ENCODE data around the gene COL17A1.
A peak's percentile ranks its signal among the peaks of the same experiment; 100 is the strongest.

The COL17A1 gene

GRCh38 chr10:104029521-104029860 lies 56.2 kb downstream of the COL17A1 start:
- no peak for DNase-seq

DNA sequence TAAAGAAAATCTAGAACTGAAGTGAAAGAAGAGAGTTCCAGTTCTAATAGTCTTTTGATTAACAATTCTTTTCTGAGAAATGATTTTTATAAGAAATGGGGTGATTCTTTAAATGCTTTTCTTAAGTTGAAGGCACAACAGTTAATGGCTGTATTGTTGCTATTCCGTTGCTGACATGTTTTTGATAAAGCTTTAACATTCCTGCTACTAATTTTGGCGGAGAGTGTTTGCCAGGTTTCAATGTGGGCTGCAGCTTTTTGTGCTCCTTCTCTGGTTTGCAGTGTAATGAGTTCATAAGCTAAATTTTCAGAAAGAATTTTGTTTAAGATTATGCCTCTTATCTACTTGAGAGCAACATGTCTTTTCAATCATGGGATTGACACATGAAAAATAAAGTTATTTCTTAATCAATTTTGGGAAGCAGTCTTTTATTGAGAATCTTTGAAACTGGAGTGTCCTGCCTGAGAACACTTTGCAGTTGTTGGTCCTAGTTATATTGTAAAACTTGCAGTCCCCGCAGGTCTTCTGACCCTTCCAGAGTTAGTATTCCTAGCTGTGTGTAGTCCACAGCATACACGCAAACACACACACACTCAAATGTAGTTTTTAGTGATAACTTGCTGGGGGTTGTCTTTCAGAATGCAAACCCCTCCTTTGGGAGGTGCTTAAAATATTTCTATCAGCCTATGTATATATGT lies 56.7 kb downstream of the COL17A1 start:
- DNase-seq, result no peak

- peak; percentile 21 for DNase-seq
Observed at GRCh38 chr10:104028146-104028545, 57.5 kb downstream of the COL17A1 start.

DNA sequence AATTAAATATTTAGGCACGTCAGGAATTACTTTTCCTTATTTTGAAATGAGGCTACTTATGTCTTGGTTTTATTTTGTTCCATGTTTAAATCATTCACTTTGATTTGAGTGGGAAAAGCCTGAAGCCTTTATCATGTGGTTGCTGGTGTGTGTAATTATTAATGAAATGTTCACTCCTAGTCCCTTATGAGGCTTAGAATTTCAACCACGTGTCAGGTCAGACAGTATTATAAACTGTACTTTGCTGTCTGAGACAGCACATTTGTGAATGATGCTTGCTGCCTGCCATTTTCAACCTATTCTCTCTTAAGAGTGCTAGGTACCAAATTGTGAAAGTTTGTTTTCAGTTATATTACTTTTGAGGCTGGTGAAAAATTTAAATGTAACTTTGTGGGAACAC lies 58.9 kb downstream of the COL17A1 start:
- no peak for DNase-seq

DNA sequence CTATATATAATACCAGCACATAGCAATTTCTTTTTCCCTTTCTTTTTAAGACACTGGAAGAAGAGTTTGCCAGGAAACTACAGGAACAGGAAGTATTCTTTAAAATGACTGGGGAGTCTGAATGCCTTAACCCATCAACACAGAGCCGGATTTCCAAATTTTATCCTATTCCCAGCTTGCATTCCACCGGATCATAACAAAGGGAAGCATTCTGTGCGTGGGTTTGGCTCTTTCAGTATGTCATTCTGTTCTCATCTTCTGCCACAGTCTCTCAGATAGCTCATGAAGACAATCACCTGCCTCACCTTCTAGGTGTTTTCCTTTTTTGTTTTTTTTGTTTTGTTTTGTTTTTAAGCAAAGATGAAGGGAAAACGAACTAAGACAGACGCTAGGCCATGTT lies 60.2 kb downstream of the COL17A1 start:
- no peak for DNase-seq

DNA sequence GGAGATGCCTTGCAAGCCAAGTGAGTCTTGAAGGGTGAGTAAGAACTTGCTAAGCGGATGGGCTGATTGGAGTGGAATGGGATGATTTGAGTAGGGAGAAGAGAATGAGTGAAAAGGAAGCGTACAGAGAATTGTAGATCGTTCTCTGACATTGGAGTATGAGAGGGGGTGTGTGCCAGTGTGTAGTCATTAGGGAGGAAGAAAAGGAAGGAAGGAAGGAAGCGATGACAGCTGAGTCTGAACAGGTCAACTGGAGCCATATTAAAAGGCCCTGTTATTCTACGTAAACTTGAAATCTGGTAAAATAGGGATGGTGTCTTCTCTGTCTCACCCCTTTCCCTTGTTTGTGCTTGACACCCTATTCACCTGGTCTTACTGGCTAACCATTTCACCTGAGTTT lies 63.7 kb downstream of the COL17A1 start:
- DNase-seq, result no peak

- no peak for DNase-seq
Observed at GRCh38 chr10:104021246-104021645, 64.4 kb downstream of the COL17A1 start.

GRCh38 chr10:104020020-104020419 lies 65.7 kb downstream of the COL17A1 start:
- DNase-seq, result no peak

DNA sequence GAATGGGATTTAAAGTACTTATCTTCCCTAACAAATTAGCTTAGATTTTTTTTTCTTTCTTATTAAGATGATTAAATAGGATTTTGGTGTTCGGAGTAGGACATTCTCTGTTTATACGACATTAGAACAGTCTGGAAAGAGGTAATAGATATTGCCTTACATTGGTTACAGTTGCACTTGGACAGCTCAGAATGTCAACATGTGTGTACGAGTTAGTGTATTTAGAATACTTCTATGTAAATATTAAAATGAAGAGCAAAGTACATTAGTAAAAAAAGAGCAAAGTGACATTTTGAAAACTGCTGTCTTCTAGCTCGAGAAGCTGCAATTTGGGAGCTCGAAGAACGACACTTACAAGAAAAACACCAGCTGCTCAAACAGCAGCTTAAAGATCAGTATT lies 67.2 kb downstream of the COL17A1 start:
- no peak for DNase-seq

GRCh38 chr10:104016661-104017060 lies 69.0 kb downstream of the COL17A1 start:
- DNase-seq, result no peak

DNA sequence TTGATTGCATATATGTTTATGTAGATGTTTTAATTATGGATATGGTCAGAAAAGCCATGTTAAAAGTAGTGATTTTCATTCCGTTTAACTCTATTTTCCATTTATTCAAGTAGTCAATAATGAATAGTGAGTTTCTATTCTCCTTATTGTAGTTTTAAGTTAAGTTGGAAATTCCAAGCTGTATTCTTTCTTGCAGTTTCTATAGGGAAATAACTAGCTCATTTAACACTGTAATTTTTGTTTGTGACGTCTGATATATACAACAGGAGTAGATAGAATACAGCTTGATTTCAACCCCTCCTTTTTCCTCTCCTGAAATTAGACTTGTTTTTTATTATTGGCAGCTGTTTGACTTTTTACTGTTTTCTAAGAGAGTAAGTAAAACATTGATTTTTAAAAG lies 71.5 kb downstream of the COL17A1 start:
- DNase-seq, result no peak

- DNase-seq, result no peak
Observed at GRCh38 chr10:104013489-104013888, 72.2 kb downstream of the COL17A1 start.

DNA sequence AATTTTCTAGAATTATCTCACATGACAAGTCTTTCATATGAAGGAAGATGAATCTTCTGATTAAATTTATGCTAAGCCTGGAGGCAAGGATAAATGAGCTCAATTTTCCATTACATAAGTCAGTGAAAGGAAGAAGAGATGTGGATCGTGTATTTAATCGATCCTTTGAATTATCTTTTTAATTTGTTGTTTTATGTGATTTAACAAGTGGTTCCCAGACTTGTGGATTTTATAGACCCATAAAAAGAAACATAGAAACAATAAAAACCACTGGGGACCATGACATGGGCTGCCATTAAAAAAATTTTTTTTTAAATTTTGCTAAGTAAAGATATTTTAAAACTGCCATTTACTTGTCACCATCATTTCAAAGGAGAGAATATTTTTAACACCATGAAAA lies 73.8 kb downstream of the COL17A1 start:
- no peak for DNase-seq

DNA sequence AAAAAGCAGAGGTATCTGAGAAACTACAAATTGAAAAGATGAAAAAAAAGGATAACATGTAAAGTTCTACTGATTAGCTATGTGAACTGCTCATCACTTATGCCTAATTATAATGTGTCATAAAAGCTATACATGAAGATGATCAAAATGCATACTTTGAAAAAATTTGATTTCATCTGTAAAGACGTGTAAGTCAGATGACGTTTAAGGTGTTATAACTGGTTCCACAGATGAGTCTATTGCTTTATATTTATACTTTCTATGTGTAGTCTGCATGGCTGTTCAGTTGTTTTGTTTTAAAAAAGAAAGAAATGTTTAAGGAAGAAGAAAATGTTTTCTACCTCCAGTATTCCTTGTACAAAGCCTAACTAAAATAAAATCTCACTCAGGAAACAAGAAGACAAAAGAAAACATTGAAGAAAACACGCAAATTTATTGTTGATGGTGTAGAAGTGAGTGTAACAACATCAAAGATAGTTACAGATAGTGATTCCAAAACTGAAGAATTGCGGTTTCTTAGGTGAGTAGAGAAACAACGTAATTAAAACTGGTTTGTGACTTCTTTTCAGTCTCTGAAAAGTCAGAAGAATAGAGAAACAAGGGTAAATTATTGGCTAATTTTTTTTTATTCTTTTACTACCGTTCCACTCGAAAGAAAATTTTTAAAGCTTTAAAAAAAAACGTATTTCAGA lies 80.4 kb downstream of the COL17A1 start:
- DNase-seq, result no peak

- no peak for DNase-seq
Observed at GRCh38 chr10:104002911-104003310, 82.8 kb downstream of the COL17A1 start.

DNA sequence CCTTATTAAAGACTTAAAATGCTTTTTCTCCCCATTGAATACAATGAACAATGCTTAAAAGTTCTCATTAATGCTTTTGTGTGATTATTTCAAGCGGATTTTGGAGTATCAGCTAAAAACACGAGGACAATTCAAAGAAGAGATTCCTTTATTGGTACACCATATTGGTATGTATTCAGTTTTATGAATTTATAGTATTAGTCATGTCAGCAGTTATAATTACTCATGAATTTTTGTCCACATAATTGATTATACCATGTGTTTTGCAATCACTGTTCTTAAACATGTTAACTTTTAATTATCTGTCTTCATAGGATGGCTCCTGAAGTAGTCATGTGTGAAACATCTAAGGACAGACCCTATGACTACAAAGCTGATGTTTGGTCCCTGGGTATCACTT lies 86.9 kb downstream of the COL17A1 start:
- DNase-seq, result no peak

GRCh38 chr10:103995134-103995533 lies 90.5 kb downstream of the COL17A1 start:
- DNase-seq, result no peak

- no peak for DNase-seq
Observed at GRCh38 chr10:103991393-103992128, 94.1 kb downstream of the COL17A1 start.

- DNase-seq, result no peak
Observed at GRCh38 chr10:103990531-103990930, 95.1 kb downstream of the COL17A1 start.

DNA sequence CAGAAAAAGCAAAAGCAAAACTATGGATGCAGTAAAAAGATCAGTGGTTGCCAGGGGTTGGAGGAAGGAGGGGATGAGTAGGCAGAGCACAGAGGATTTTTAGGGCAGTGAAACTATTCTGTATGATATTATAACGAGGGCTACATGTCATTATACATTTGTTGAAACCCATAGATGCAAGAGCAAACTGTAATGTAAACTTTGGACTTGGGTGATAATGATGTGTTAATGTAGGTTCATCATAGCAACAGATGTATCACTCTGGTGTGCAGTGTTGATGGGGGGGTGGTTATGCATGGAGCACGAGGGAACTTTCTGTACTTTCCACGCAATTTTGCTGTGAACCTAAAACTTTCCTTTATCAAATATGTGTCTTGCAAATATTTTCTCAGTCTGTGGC lies 95.6 kb downstream of the COL17A1 start:
- DNase-seq, result no peak

GRCh38 chr10:103986360-103986759 lies 99.3 kb downstream of the COL17A1 start:
- DNase-seq, result peak; percentile 37

DNA sequence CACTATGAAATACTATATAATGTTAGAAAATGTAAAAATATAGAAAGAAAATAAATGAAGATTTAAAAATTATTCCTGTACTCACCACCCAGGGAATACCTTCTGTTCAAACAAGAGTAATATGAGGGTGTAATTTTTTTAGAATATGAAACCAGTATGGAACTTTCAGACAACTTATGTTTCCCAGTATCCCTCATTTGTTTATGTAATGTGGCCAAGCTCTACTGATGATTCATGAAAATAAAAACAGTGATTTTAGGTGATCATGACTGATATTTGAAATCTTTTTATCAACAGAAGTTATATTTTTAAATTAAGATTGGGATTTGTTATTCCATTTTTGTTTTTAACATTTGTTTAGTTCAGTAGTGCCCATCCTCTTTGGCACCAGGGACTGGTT lies 100.0 kb downstream of the COL17A1 start:
- DNase-seq, result no peak

DNA sequence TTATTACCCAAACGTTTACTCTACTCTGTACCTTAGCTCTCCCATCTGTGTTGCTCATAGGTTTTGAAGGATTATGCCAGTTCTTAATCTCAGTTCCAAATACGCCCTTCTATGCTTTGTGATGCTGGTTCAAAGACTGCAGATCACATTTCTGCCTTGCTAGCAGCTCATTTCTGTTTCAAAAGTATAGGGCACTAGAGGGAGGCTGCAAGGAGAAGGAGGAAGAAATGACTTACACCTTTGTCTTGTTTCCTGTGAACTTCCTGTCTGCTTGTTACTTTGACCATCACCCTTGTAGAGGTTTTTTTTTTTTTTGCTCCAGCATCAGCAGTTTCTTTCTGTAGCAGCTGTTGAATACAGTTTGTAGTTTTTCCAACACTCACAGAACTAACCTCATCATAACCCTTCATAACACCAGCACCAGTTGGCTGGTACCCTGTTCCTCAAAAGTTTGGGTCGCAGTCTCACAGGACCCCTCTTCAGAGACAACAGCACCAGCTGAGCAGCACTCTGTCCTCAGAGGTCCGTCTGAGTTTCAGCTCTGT lies 102.2 kb downstream of the COL17A1 start:
- DNase-seq, result peak; percentile 49

- no peak for DNase-seq
Observed at GRCh38 chr10:103982639-103983038, 103.0 kb downstream of the COL17A1 start.

Measured in CD4-positive, alpha-beta T cell treated with Interleukin-21 for 1 hour (primary cell).